OCI-LY1 (cell line): ENCODE results near the gene CCR9.

ENCODE experiments used
- EZH2 ChIP-seq: fragments of 200-600 bp; sonication (generic), shearing (Covaris generic); IDR thresholded peaks from 2 replicates; pipeline ENCODE4 v1.8.0; 2017; ENCODE audit warnings: borderline replicate concordance, mixed run types, mild to moderate bottlenecking, antibody characterized with exemption, low read length, moderate library complexity, mixed read lengths
- TF ChIP-seq, protein P1 (sequence below): fragments of 200-600 bp; sonication (generic), shearing (Covaris generic); IDR thresholded peaks from 2 replicates; pipeline ENCODE4 v1.5.1; 2017; ENCODE audit warnings: mild to moderate bottlenecking, antibody characterized with exemption, low read length, moderate library complexity, mixed read lengths

DNA sequence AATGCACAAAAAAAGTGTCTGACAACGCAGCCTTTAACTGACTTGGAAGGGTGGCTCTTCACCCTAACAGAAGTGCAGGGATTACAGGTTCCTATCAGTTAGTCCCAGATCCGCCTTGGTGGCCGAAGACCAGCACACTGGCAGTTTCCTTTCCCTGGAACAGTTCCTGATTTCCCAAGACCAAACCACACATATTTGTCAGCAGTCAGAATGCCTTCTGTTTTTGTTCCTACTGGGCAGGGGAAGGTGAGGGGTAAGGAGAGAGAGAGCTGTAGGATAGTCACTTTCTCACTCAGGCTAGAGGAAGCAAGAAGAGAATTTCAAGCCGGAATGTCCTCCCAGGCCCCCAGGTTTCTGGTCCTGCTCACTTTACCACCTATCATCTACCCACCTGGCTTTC is 66.1 kb downstream of the CCR9 start:
- TF ChIP-seq, protein P1, sequence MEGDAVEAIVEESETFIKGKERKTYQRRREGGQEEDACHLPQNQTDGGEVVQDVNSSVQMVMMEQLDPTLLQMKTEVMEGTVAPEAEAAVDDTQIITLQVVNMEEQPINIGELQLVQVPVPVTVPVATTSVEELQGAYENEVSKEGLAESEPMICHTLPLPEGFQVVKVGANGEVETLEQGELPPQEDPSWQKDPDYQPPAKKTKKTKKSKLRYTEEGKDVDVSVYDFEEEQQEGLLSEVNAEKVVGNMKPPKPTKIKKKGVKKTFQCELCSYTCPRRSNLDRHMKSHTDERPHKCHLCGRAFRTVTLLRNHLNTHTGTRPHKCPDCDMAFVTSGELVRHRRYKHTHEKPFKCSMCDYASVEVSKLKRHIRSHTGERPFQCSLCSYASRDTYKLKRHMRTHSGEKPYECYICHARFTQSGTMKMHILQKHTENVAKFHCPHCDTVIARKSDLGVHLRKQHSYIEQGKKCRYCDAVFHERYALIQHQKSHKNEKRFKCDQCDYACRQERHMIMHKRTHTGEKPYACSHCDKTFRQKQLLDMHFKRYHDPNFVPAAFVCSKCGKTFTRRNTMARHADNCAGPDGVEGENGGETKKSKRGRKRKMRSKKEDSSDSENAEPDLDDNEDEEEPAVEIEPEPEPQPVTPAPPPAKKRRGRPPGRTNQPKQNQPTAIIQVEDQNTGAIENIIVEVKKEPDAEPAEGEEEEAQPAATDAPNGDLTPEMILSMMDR, result no peak
- no peak for TF ChIP-seq EZH2
